PC-3 (cell line): Measurements from ENCODE around the gene NSFL1C.

ENCODE experiments used
- EZH2 ChIP-seq: fragments of 300-600 bp; sonication (generic); IDR thresholded peaks from one replicate; pipeline ENCODE4 v1.6.1; 2017; ENCODE audit warnings: antibody characterized with exemption, mild to moderate bottlenecking, low read length; ENCODE audit not compliant: unreplicated experiment
- EZH2phosphoT487 ChIP-seq: fragments of 300-600 bp; sonication (generic); IDR thresholded peaks from 2 replicates; pipeline ENCODE4 v1.6.1; 2018; ENCODE audit warnings: mild to moderate bottlenecking, antibody characterized with exemption, low read length, borderline replicate concordance
- TF ChIP-seq, protein P1 (sequence below): fragments of 300-600 bp; sonication (generic); conservative IDR thresholded peaks from 2 replicates; pipeline ENCODE4 v1.5.1; 2017; ENCODE audit warnings: antibody characterized with exemption, low read depth, mild to moderate bottlenecking, low read length

DNA sequence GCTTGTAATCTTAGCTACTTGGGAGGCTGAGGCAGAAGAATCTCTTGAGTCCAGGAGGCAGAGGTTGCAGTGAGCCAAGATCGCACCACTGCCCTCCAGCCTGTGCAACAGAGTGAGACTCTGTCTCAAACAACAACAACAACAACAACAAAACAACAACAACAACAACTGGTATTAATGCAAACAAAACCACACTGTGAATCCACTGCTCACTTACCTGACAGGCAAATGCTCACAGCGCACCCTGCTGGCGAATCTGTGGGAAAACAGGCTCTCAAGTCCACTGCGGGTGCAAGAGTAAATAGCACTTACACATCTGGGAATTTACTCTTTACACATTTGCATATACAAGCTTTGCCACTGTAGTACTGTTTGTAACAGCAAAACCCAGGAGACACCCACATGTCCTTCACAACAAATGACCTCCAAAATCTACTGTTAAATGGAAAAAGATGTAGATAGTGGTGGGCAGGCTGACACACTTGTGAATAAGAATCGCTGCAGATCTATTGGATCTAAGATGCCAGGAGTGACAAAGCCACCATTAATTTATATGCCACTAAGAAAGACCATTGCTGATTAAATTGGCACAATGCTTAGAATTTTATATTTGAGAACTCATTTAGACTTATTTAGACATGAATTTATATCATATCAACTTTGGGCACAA, 29.3 kb downstream of the NSFL1C start:
- TF ChIP-seq EZH2 (no peak), EZH2phosphoT487 (no peak)
- TF ChIP-seq, protein P1, sequence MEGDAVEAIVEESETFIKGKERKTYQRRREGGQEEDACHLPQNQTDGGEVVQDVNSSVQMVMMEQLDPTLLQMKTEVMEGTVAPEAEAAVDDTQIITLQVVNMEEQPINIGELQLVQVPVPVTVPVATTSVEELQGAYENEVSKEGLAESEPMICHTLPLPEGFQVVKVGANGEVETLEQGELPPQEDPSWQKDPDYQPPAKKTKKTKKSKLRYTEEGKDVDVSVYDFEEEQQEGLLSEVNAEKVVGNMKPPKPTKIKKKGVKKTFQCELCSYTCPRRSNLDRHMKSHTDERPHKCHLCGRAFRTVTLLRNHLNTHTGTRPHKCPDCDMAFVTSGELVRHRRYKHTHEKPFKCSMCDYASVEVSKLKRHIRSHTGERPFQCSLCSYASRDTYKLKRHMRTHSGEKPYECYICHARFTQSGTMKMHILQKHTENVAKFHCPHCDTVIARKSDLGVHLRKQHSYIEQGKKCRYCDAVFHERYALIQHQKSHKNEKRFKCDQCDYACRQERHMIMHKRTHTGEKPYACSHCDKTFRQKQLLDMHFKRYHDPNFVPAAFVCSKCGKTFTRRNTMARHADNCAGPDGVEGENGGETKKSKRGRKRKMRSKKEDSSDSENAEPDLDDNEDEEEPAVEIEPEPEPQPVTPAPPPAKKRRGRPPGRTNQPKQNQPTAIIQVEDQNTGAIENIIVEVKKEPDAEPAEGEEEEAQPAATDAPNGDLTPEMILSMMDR: peak; percentile 96
